MM.1S (cell line): ENCODE data around the gene PARP4.
"Not testable (repeated sequence)": the region's sequence is repeated elsewhere in the genome, so short reads cannot be mapped to it uniquely, and the experiment has no call there.

ENCODE experiments used
- DNase-seq: peaks from one replicate; pipeline ENCODE4 v3.0.0-alpha.2; 2015
- H2AFZ ChIP-seq: fragments of 300-600 bp; sonication (generic); 2 replicates; pipeline ENCODE4 v1.6.0; 2016; ENCODE audit warnings: antibody characterized with exemption, low read length
- H3F3A ChIP-seq: fragments of 300-600 bp; sonication (generic); 2 replicates; pipeline ENCODE4 v1.6.1; 2016; ENCODE audit warnings: mild to moderate bottlenecking, antibody characterized with exemption, low read length, moderate library complexity, mixed read lengths; ENCODE audit not compliant: insufficient read depth
- H3K27ac ChIP-seq: fragments of 300-600 bp; sonication (generic); 2 replicates; pipeline ENCODE4 v1.5.1; 2016; ENCODE audit warnings: mild to moderate bottlenecking, low read length
- H3K27me3 ChIP-seq: fragments of 300-600 bp; sonication (generic); replicated peaks from 2 replicates; pipeline ENCODE4 v1.6.0; 2016; ENCODE audit warnings: low read length; ENCODE audit not compliant: insufficient read depth
- H3K36me3 ChIP-seq: fragments of 300-600 bp; sonication (generic); replicated peaks from 2 replicates; pipeline ENCODE4 v1.6.1; 2016; ENCODE audit warnings: mild to moderate bottlenecking, low read length, mixed read lengths; ENCODE audit not compliant: insufficient read depth
- H3K4me1 ChIP-seq: fragments of 300-600 bp; sonication (generic); 2 replicates; pipeline ENCODE4 v1.6.1; 2016; ENCODE audit warnings: low read length, mixed read lengths
- H3K4me2 ChIP-seq: fragments of 300-600 bp; sonication (generic); 2 replicates; pipeline ENCODE4 v1.6.0; 2016; ENCODE audit warnings: low read depth, low read length
- H3K4me3 ChIP-seq: fragments of 300-600 bp; sonication (generic); 2 replicates; pipeline ENCODE4 v1.5.1; 2016; ENCODE audit warnings: low read length, mixed read lengths
- H3K79me2 ChIP-seq: fragments of 300-600 bp; sonication (generic); 2 replicates; pipeline ENCODE4 v1.6.1; 2016; ENCODE audit warnings: mixed run types, low read length, mixed read lengths
- H3K9ac ChIP-seq: fragments of 300-600 bp; sonication (generic); 2 replicates; pipeline ENCODE4 v1.6.1; 2016; ENCODE audit warnings: low read length, mixed read lengths
- H3K9me2 ChIP-seq: fragments of 300-600 bp; sonication (generic); replicated peaks from 2 replicates; pipeline ENCODE4 v1.6.1; 2016; ENCODE audit warnings: mild to moderate bottlenecking, low read length, mixed read lengths; ENCODE audit not compliant: insufficient read depth
- H3K9me3 ChIP-seq: fragments of 300-600 bp; sonication (generic); replicated peaks from 2 replicates; pipeline ENCODE4 v1.6.1; 2016; ENCODE audit warnings: mild to moderate bottlenecking, low read length, mixed read lengths; ENCODE audit not compliant: insufficient read depth
- H4K20me1 ChIP-seq: fragments of 300-600 bp; sonication (generic); 2 replicates; pipeline ENCODE4 v1.6.1; 2016; ENCODE audit warnings: mild to moderate bottlenecking, low read length, moderate library complexity, mixed read lengths; ENCODE audit not compliant: insufficient read depth
- CTCF ChIP-seq: fragments of 300-600 bp; sonication (generic); IDR thresholded peaks from 2 replicates; pipeline ENCODE4 v1.5.1; 2016; ENCODE audit warnings: antibody characterized with exemption, low read length, mixed read lengths
- EZH2 ChIP-seq: fragments of 300-600 bp; sonication (generic); optimal IDR thresholded peaks from 2 replicates; pipeline ENCODE3; 2017; ENCODE audit warnings: low read depth, mild to moderate bottlenecking, antibody characterized with exemption, low read length, mixed read lengths
- EZH2phosphoT487 ChIP-seq: fragments of 300-600 bp; sonication (generic); IDR thresholded peaks from 2 replicates; pipeline ENCODE4 v1.6.1; 2018; ENCODE audit warnings: antibody characterized with exemption, low read length

PARP4 gene

DNA sequence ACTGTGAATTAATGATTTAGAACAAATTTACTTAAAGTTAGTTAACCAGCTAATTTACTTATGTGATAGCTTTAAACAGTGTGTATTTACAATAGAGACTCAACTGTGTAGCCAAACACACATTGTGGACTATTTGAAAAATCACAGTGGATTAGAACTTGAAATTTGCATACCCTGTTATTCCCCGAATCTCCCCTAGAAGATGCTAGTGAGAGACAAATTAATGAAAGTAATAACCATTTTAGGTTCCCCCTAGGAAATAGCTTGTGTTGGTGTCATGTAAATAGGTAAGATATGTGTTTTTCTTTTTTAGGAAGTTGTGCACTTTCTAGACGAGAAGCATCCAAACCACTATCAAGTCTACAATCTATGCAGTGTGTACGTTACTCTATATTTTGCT lies 104.7 kb downstream of the PARP4 start:
- no peak overlapping the region for H2AFZ ChIP-seq
- H4K20me1 ChIP-seq: no peaks in the 10 kb centered on the region
- H3K4me3 ChIP-seq: no peak overlapping the region
- no peaks in the 10 kb centered on the region for H3K4me1 ChIP-seq
- H3K36me3 ChIP-seq: no peaks in the 10 kb centered on the region
- no peaks in the 10 kb centered on the region for H3K79me2 ChIP-seq
- H3K9me2 ChIP-seq: no peaks in the 10 kb centered on the region
- no peaks in the 10 kb centered on the region for H3K9me3 ChIP-seq
- H3K4me2 ChIP-seq: no peak overlapping the region
- no peaks in the 10 kb centered on the region for H3F3A ChIP-seq
- no peaks in the 10 kb centered on the region for H3K27me3 ChIP-seq
- no peak overlapping the region for H3K27ac ChIP-seq
- DNase-seq: no peak
- TF ChIP-seq EZH2phosphoT487 (no peak), EZH2 (no peak), CTCF (no peak)
- H3K9ac ChIP-seq: no peak overlapping the region

- no peak for DNase-seq
- H4K20me1 ChIP-seq: no peaks in the 10 kb centered on the region
- no peaks in the 10 kb centered on the region for H3K9me2 ChIP-seq
- no peak overlapping the region for H2AFZ ChIP-seq
- no peaks in the 10 kb centered on the region for H3K9me3 ChIP-seq
- H3K9ac ChIP-seq: no peak overlapping the region
- no peak overlapping the region for H3K4me2 ChIP-seq
- no peak overlapping the region for H3K4me3 ChIP-seq
- no peak for TF ChIP-seq CTCF
- TF ChIP-seq EZH2phosphoT487: no peak
- TF ChIP-seq EZH2: no peak
- H3K4me1 ChIP-seq: no peaks in the 10 kb centered on the region
- no peaks in the 10 kb centered on the region for H3K27me3 ChIP-seq
- no peaks in the 10 kb centered on the region for H3F3A ChIP-seq
- no peaks in the 10 kb centered on the region for H3K79me2 ChIP-seq
- H3K36me3 ChIP-seq: no peaks in the 10 kb centered on the region
- H3K27ac ChIP-seq: no peak overlapping the region
These were observed 106.1 kb downstream of the PARP4 start for GRCh38 chr13:24406524-24406923.

GRCh38 chr13:24396821-24397220 lies 115.8 kb downstream of the PARP4 start:
- Histone ChIP-seq H3K9me3 (no peaks in the 10 kb centered on the region), H3K4me2 (no peak overlapping the region), H3K27ac (no peak overlapping the region), H3K27me3 (no peaks in the 10 kb centered on the region), H4K20me1 (no peaks in the 10 kb centered on the region), H3K9me2 (no peaks in the 10 kb centered on the region), H3F3A (no peaks in the 10 kb centered on the region), H3K79me2 (no peaks in the 10 kb centered on the region), H2AFZ (no peak overlapping the region), H3K4me1 (no peaks in the 10 kb centered on the region), H3K9ac (no peak overlapping the region), H3K36me3 (no peaks in the 10 kb centered on the region), H3K4me3 (no peak overlapping the region)
- TF ChIP-seq EZH2: no peak
- DNase-seq: no peak

- Histone ChIP-seq H3K79me2 (no peaks in the 10 kb centered on the region), H3K4me1 (no peaks in the 10 kb centered on the region), H3K9me2 (no peaks in the 10 kb centered on the region), H3K9ac (no peak overlapping the region), H3K27me3 (no peaks in the 10 kb centered on the region), H3K4me2 (no peak overlapping the region), H4K20me1 (no peaks in the 10 kb centered on the region), H3K9me3 (no peaks in the 10 kb centered on the region), H2AFZ (no peak overlapping the region), H3K27ac (no peak overlapping the region), H3K4me3 (no peak overlapping the region), H3K36me3 (no peaks in the 10 kb centered on the region), H3F3A (no peaks in the 10 kb centered on the region)
- TF ChIP-seq EZH2 (no peak), EZH2phosphoT487 (no peak), CTCF (no peak)
- DNase-seq: no peak
These were observed 119.6 kb downstream of the PARP4 start for GRCh38 chr13:24392972-24393371.

GRCh38 chr13:24391771-24392683 lies 120.6 kb downstream of the PARP4 start:
- H4K20me1 ChIP-seq, H3K79me2 ChIP-seq: not testable (repeated sequence)

More at GRCh38 chr13:24391771-24392683, 120.6 kb downstream of the PARP4 start:
- H3F3A ChIP-seq, H3K4me1 ChIP-seq, H2AFZ ChIP-seq, DNase-seq, H3K9me2 ChIP-seq, H3K9me3 ChIP-seq, H3K4me3 ChIP-seq, H3K27me3 ChIP-seq, H3K36me3 ChIP-seq, H3K27ac ChIP-seq, H3K4me2 ChIP-seq, H3K9ac ChIP-seq: not testable (repeated sequence)
